Prostate gland (tissue), 2 donors: ENCODE data around the gene FRMD4A.

Experiments used
- POLR2A ChIP-seq: fragments of 450-650 bp; IDR thresholded peaks from one replicate; pipeline ENCODE4 v1.6.1; 2016; ENCODE audit warnings: antibody characterized with exemption, mild to moderate bottlenecking
- POLR2AphosphoS5 ChIP-seq: sonication (generic); formaldehyde crosslinking; IDR thresholded peaks from one replicate; pipeline ENCODE4 v1.6.1; 2017; ENCODE audit warnings: antibody characterized with exemption
- TF ChIP-seq, protein P1 (sequence below), 4 experiments: fragments of 200-600 bp in 2 of 4; fragments of 450-650 bp in 2 of 4; sonication (generic) in 2 of 4; IDR thresholded peaks; 1 replicate in 3 of 4; 2 replicates in 1 of 4; pipeline ENCODE4 v1.5.1; 2016 to 2019; ENCODE audit warnings: antibody characterized with exemption in 4 of 4, mild to moderate bottlenecking in 2 of 4, moderate library complexity in 2 of 4

DNA sequence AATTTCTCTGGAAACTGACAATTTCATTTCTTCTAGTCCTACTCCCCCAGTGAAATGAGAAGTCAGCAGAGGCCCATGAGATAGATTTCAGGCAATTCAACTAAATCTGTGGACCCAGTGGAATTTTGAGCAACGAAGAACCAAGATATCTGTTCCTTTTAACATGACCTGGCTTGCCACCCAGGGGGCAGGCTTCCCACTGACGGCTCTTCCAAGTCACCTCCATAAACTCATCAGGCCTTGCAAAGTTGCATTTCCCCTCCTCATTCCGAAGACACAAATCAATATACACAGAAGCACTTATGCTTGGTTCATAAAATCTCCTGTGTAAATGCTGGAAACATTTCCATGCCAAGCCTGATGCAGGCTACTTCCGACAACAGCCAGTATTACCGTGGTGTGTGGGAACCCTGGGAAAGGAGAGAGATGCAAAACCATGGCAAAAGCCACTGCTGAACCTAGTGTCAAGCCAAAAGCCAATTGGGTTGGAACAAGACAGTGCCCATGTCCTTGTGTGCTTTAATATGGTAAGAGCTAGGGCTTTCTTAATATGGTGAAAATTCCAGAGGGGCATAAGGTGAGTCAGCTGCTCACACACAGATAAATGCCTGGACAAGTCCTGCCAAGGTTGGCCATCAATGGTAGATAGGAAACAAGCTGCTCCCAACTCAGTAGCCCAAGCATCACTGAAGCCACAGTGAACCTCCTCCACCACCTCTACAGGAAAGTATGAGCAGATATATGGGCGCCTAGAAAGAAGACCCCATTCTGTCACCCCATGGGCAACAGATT is 1.6 kb downstream of the FRMD4A start:
- TF ChIP-seq, protein P1, sequence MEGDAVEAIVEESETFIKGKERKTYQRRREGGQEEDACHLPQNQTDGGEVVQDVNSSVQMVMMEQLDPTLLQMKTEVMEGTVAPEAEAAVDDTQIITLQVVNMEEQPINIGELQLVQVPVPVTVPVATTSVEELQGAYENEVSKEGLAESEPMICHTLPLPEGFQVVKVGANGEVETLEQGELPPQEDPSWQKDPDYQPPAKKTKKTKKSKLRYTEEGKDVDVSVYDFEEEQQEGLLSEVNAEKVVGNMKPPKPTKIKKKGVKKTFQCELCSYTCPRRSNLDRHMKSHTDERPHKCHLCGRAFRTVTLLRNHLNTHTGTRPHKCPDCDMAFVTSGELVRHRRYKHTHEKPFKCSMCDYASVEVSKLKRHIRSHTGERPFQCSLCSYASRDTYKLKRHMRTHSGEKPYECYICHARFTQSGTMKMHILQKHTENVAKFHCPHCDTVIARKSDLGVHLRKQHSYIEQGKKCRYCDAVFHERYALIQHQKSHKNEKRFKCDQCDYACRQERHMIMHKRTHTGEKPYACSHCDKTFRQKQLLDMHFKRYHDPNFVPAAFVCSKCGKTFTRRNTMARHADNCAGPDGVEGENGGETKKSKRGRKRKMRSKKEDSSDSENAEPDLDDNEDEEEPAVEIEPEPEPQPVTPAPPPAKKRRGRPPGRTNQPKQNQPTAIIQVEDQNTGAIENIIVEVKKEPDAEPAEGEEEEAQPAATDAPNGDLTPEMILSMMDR (IDR thresholded peaks at IDR 0.05) = no peak
- TF ChIP-seq POLR2A = no peak
- TF ChIP-seq POLR2AphosphoS5 = no peak
